Uterus (tissue), 4 donors: ENCODE measurements around the gene NOX3. TPM values are rescaled to one million over a fixed set of nuclear protein-coding genes. Genes with fewer than 3 reads are reported as not detected.
"Not testable (repeated sequence)": the region's sequence is repeated elsewhere in the genome, so short reads cannot be mapped to it uniquely, and the experiment has no call there.

Experiments used
- DNase-seq, 2 donors: peaks; one replicate each; pipeline ENCODE4 v3.0.0-alpha.2; 2019 to 2020
- H3K27ac ChIP-seq, 2 donors: fragments of 200-600 bp; sonication (generic); 1 replicate in 1 of 2; 2 replicates in 1 of 2; pipeline ENCODE4 v1.5.1; 2016 to 2018
- H3K27me3 ChIP-seq, 2 donors: fragments of 200-600 bp; sonication (generic); one replicate each; pipeline ENCODE4 v1.5.1; 2018 to 2019; ENCODE audit warnings: control low read depth in 1 of 2
- H3K36me3 ChIP-seq, 2 donors: fragments of 200-600 bp; sonication (generic); one replicate each; pipeline ENCODE4 v1.5.1; 2019; ENCODE audit warnings: control low read depth in 1 of 2
- H3K4me1 ChIP-seq, 2 donors: fragments of 200-600 bp; sonication (generic); one replicate each; pipeline ENCODE4 v1.5.1; 2018 to 2019; ENCODE audit warnings: control low read depth in 1 of 2
- H3K4me3 ChIP-seq, 2 donors: fragments of 200-600 bp; sonication (generic); 1 replicate in 1 of 2; 2 replicates in 1 of 2; pipeline ENCODE4 v1.5.1; 2018 to 2019; ENCODE audit warnings: mild to moderate bottlenecking in 1 of 2
- H3K9me3 ChIP-seq, 2 donors: fragments of 200-600 bp; sonication (generic); one replicate each; pipeline ENCODE4 v1.5.1; 2019; ENCODE audit warnings: control low read depth in 1 of 2
- POLR2A ChIP-seq, 2 donors: fragments of 450-650 bp; IDR thresholded peaks; one replicate each; pipeline ENCODE4 v1.6.1; 2016; ENCODE audit warnings: antibody characterized with exemption in 2 of 2, mild to moderate bottlenecking in 1 of 2, moderate library complexity in 1 of 2
- intact Hi-C: fragments of 100-400 bp; cut with DNase I; formaldehyde crosslinking; loops from one replicate; pipeline ENCODE4 v1.15.1; 2023; ENCODE audit warnings: low total_unique reads
- total RNA-seq, 4 donors: library from RNA; depleted of rRNA in 3 of 4; stranded (reverse); fragments of >200 nt in 3 of 4; gene quantifications; one replicate each; pipeline versions ENCODE4 v1.1.0 to v1.2.4, GENCODE V29; 2014 to 2023
- TF ChIP-seq, protein P1 (sequence below), 4 experiments: fragments of 200-600 bp in 2 of 4; fragments of 450-650 bp in 2 of 4; sonication (generic) in 2 of 4; IDR thresholded peaks; one replicate each; pipeline ENCODE4 v1.5.1; 2016 to 2019; ENCODE audit warnings: antibody characterized with exemption in 4 of 4, mild to moderate bottlenecking in 2 of 4, moderate library complexity in 1 of 4
- donor health status: DM: yes; HTN: yes; CAD: no.

The NOX3 gene
- total RNA-seq, 4 donors from 2014 or later: not detected

DNA sequence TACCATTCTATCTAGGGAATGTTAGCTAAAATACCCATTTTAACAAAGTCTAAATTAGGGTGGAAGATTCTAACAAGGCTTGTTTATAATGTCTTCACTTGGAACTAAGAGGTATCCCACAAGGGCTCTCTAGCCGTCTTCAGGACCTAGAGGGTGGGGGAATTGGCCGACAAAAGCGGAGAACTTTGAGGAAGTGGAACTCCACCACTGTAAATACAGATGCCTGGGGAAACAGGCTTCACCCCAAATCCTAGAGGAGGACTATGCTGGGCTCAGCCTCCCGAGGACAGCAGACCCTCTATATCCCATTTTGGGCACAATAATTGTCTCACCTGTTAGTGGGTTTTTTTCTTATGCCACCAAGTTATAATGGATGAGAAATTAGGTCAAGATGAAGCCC is 83.4 kb downstream of the NOX3 start:
- H3K36me3 ChIP-seq: no peaks in the 10 kb centered on the region
- no peak overlapping the region for H3K4me3 ChIP-seq
- H3K27ac ChIP-seq: no peak overlapping the region
- H3K27me3 ChIP-seq: no peaks in the 10 kb centered on the region
- H3K4me1 ChIP-seq: no peaks in the 10 kb centered on the region
- no peaks in the 10 kb centered on the region for H3K9me3 ChIP-seq
- no peak for TF ChIP-seq POLR2A (IDR thresholded peaks at IDR 0.05)
- TF ChIP-seq, protein P1, sequence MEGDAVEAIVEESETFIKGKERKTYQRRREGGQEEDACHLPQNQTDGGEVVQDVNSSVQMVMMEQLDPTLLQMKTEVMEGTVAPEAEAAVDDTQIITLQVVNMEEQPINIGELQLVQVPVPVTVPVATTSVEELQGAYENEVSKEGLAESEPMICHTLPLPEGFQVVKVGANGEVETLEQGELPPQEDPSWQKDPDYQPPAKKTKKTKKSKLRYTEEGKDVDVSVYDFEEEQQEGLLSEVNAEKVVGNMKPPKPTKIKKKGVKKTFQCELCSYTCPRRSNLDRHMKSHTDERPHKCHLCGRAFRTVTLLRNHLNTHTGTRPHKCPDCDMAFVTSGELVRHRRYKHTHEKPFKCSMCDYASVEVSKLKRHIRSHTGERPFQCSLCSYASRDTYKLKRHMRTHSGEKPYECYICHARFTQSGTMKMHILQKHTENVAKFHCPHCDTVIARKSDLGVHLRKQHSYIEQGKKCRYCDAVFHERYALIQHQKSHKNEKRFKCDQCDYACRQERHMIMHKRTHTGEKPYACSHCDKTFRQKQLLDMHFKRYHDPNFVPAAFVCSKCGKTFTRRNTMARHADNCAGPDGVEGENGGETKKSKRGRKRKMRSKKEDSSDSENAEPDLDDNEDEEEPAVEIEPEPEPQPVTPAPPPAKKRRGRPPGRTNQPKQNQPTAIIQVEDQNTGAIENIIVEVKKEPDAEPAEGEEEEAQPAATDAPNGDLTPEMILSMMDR (IDR thresholded peaks at IDR 0.05): no peak
- intact Hi-C loops: no loop called here
- no peak for DNase-seq

- no peak overlapping the region for H3K27ac ChIP-seq
- TF ChIP-seq POLR2A (IDR thresholded peaks at IDR 0.05): no peak
- TF ChIP-seq, protein P1 (IDR thresholded peaks at IDR 0.05): no peak
- DNase-seq: no peak
- H3K9me3 ChIP-seq: no peaks in the 10 kb centered on the region
- intact Hi-C loops: no loop called here
- no peaks in the 10 kb centered on the region for H3K36me3 ChIP-seq
- H3K4me3 ChIP-seq: no peak overlapping the region
- H3K4me1 ChIP-seq: no peaks in the 10 kb centered on the region
- H3K27me3 ChIP-seq: no peaks in the 10 kb centered on the region
These were observed 84.4 kb downstream of the NOX3 start for GRCh38 chr6:155371230-155371629.

- TF ChIP-seq, protein P1 (IDR thresholded peaks at IDR 0.05): no peak
- no peaks in the 10 kb centered on the region for H3K36me3 ChIP-seq
- intact Hi-C loops: no loop called here
- H3K27me3 ChIP-seq: no peaks in the 10 kb centered on the region
- no peak overlapping the region for H3K4me3 ChIP-seq
- no peak for DNase-seq
- H3K27ac ChIP-seq: no peak overlapping the region
- no peaks in the 10 kb centered on the region for H3K4me1 ChIP-seq
- no peaks in the 10 kb centered on the region for H3K9me3 ChIP-seq
These were observed 89.3 kb downstream of the NOX3 start for GRCh38 chr6:155366325-155366724.

- intact Hi-C loops: no loop called here
- no peak for TF ChIP-seq POLR2A (IDR thresholded peaks at IDR 0.05)
- TF ChIP-seq, protein P1 (IDR thresholded peaks at IDR 0.05): no peak
- Histone ChIP-seq H3K36me3 (no peaks in the 10 kb centered on the region), H3K4me1 (no peaks in the 10 kb centered on the region), H3K9me3 (no peaks in the 10 kb centered on the region), H3K4me3 (no peak overlapping the region), H3K27me3 (no peaks in the 10 kb centered on the region), H3K27ac (no peak overlapping the region)
- DNase-seq: no peak
These were observed 90.7 kb downstream of the NOX3 start for GRCh38 chr6:155364844-155365437.

DNA sequence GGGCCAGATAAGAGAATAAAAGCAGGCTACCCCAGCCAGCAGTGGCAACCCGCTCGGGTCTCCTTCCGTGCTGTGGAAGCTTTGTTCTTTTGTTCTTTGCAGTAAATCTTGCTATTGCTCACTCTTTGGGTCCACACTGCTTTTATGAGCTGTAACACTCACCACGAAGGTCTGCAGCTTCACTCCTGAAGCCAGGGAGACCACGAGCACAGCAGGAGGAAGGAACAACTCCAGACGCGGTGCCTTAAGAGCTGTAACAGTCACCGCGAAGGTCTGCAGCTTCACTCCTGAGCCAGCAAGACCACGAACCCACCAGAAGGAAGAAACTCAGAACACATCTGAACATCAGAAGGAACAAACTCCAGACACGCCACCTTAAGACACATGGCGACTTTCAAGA is 91.6 kb downstream of the NOX3 start:
- intact Hi-C loops, H3K4me1 ChIP-seq, DNase-seq, H3K36me3 ChIP-seq, H3K9me3 ChIP-seq, H3K27ac ChIP-seq, H3K4me3 ChIP-seq, H3K27me3 ChIP-seq: not testable (repeated sequence)

DNA sequence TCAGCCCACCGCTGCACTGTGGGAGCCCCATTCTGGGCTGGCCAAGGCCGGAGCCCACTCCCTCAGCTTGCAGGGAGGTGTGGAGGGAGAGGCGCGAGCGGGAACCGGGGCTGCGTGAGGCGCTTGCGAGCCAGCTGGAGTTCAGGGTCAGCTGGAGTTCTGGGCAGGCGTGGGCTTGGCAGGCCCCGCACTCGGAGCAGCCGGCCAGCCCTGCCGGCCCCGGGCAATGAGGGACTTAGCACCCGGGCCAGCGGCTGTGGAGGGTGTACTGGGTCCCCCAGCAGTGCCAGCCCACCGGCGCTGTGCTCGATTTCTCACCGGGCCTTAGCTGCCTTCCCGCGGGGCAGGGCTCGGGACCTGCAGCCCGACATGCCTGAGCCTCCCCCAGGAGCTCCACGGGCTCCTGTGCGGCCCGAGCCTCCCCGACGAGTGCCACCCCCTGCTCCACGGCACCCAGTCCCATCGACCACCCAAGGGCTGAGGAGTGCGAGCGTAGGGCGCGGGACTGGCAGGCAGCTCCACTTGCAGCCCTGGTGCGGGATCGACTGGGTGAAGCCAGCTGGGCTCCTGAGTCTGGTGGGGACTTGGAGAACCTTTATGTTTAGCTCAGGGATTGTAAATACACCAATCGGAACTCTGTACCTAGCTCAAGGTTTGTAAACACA is 92.5 kb downstream of the NOX3 start:
- H3K9me3 ChIP-seq, H3K27me3 ChIP-seq, H3K4me1 ChIP-seq, H3K4me3 ChIP-seq, H3K27ac ChIP-seq, intact Hi-C loops, H3K36me3 ChIP-seq, DNase-seq: not testable (repeated sequence)
